GM18498 (cell line): ENCODE measurements around the gene NOL4L.

ENCODE experiments used
- ATAC-seq: cut with Tn5 transposase; IDR thresholded peaks from one replicate; pipeline ENCODE4 v1.9.1; 2021; ENCODE audit warnings: mild to moderate bottlenecking, moderate library complexity; ENCODE audit not compliant: unreplicated experiment

Gene NOL4L

GRCh38 chr20:32397567-32398084 is 187.5 kb downstream of the NOL4L start:
- no peak for ATAC-seq

- no peak for ATAC-seq
Observed at GRCh38 chr20:32396646-32397160, 188.4 kb downstream of the NOL4L start.

DNA sequence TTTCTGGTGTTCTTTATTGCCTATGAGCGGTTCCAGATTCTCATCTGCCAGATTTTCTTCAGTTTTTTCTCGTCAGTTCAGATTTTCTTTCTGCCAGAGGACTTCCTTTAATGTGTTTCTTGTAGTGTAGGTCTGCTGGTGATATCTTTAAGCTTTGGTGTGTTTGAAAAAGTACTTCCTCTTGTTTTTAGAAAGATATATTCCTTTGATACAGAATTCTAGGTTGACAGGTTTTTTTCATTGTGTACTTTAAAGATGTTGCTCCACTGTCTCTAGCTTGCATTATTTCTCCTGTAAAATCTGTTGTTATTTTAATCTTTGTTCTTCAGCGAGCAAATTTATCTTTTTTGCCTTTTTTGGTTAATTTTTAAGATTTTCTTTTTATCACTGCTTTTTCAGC is 190.1 kb downstream of the NOL4L start:
- no peak for ATAC-seq
